Measurements from ENCODE around the gene PTGR3. TPM values are rescaled to one million over a fixed set of nuclear protein-coding genes. Genes with fewer than 3 reads are reported as not detected.

PTGR3 gene
- total RNA-seq, 1 donor: 12.1 TPM

- DNase-seq (ENCODE audit: low read depth): peak; percentile 79
- peak overlapping the region; percentile 19 for H3K4me3 ChIP-seq (ENCODE audit: low read depth, low read length)
- no peak for TF ChIP-seq CTCF (IDR thresholded peaks at IDR 0.05; ENCODE audit: insufficient read depth, low read depth, low read length)
These were observed 7.4 kb upstream of the PTGR3 start for GRCh38 chr18:75216212-75216910.

GRCh38 chr18:75215663-75216062 is 6.7 kb upstream of the PTGR3 start:
- no peak for DNase-seq (ENCODE audit: low read depth)
- H3K4me3 ChIP-seq (ENCODE audit: low read depth, low read length): no peak overlapping the region
- TF ChIP-seq CTCF (IDR thresholded peaks at IDR 0.05; ENCODE audit: insufficient read depth, low read depth, low read length): no peak

GRCh38 chr18:75214766-75215510 is 6.0 kb upstream of the PTGR3 start:
- no peak for TF ChIP-seq CTCF (IDR thresholded peaks at IDR 0.05; ENCODE audit: insufficient read depth, low read depth, low read length)
- H3K4me3 ChIP-seq (ENCODE audit: low read depth, low read length): no peak overlapping the region
- DNase-seq (ENCODE audit: low read depth): no peak

- DNase-seq (ENCODE audit: low read depth): no peak
- TF ChIP-seq CTCF (IDR thresholded peaks at IDR 0.05; ENCODE audit: insufficient read depth, low read depth, low read length): no peak
- peak overlapping the region; percentile 0 for H3K4me3 ChIP-seq (ENCODE audit: low read depth, low read length)
These were observed 5.4 kb upstream of the PTGR3 start for GRCh38 chr18:75214332-75214690.

- no peak for TF ChIP-seq CTCF (IDR thresholded peaks at IDR 0.05; ENCODE audit: insufficient read depth, low read depth, low read length)
- peak; percentile 59 for DNase-seq (ENCODE audit: low read depth)
- H3K4me3 ChIP-seq (ENCODE audit: low read depth, low read length): peak overlapping the region; percentile 92
These were observed 4.8 kb upstream of the PTGR3 start for GRCh38 chr18:75213611-75214331.

- peak overlapping the region; percentile 92 for H3K4me3 ChIP-seq (ENCODE audit: low read depth, low read length)
- no peak for DNase-seq (ENCODE audit: low read depth)
- TF ChIP-seq CTCF (IDR thresholded peaks at IDR 0.05; ENCODE audit: insufficient read depth, low read depth, low read length): no peak
These were observed 3.8 kb upstream of the PTGR3 start for GRCh38 chr18:75212751-75213090.
